Stimulated activated CD4-positive, alpha-beta T cell treated with anti-CD3 and anti-CD28 coated beads, Interleukin-1b, Interleukin-23, amount 100 ng/mL, for 48 hours (primary cell): ENCODE results near the gene MXD4.
A peak's percentile ranks its signal among the peaks of the same experiment; 100 is the strongest.
"Not testable (repeated sequence)": the region's sequence is repeated elsewhere in the genome, so short reads cannot be mapped to it uniquely, and the experiment has no call there.

Experiments used
- DNase-seq: peaks from one replicate; pipeline ENCODE4 v3.0.0-alpha.2; 2020

Gene MXD4

DNA sequence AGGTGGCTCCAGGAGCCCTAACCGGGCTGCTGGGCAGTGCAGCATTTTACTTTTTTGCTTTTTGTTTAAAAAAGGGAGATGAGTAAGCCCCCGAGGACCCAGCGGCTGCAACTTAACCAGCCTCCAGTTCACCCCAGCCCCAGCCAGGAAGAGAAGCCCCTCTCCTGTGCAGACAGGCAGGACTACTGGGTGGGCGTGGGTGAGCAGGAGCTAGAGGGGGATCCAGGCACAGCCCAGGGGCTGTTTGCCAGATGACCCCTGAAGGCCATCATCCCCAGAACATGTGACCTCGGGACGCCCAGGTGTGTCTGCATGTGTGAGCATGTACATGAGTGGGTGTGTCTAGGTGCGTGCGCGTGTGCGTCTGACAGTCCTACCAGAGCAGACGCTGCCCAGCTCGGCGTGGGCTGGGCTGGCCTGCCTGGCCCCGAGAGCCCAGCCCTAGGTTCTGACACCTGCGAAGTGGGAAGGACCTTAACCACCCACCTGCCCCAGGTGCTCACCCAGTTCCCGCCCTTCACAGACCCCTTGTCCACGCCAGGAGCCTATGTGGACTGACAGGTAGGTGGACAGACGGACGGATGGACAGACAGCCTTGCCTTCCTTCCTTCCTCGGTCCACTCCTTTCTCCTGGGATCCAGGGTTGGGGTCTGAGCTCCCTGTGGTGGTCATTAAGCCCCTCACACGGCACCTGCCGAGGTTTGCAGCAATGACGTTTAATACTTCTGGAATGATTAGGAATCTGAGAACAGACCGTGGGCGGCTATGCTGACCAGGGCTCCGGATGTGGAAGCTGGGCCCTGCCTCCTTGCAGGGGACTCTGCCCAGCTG, 12.2 kb downstream of the MXD4 start:
- DNase-seq: no peak

DNA sequence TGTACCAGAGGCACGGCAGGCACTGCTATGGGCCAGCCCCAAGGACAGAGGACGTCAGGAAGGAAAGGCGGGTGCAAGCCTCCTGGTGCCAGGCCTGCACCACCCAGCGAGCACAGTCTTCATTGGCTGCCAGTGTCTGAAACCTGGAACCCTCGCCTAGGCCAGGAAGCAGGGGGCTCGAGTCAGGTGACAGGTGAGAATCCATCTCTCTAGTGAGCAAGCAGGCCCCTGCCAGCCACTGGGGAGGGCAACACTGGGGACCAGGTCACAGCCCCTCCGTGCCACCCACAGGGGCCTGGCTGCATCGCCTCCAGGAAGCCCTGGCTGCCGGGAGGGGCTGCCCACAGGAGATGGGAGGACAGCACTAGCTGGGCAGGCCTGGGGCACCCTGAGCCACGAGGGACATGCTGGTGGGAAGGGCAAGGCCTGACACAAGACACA, 13.1 kb downstream of the MXD4 start:
- DNase-seq: no peak

DNA sequence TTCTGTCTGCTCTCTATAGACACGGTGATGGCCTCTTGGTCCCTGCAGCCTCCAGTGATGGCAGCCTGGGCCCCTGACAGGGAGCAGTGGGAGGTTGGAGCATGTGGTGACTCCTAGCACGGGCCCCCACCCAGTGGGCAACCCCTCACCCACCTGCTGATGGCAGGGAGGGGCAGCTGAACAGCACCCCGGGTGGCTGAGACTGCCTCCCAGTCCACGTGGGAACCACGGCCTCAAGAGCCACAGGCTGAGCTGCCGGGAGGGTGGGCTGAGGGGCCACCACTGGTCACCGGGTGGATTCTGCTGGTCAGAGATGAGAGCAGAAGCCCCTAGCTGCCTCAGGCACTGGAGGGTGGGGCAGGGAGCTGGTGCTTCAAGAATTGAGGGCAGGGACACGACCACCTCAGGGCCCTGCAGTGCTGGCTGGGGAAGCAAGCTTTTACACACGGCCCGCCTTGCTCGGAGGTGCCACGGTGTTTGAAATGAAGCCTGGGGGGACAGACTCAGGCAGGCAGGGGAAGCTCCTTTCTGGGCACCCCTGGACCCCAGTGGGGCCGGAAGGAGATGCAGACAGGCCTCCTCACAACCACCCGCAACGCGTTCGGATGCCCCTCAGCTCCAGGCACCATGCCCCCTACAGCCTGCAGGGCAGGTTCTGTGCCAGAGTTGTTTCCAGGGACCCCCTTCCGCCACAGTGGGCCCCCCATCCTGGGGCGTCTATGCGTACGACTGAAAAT, 13.7 kb downstream of the MXD4 start:
- peak; percentile 1 for DNase-seq

DNA sequence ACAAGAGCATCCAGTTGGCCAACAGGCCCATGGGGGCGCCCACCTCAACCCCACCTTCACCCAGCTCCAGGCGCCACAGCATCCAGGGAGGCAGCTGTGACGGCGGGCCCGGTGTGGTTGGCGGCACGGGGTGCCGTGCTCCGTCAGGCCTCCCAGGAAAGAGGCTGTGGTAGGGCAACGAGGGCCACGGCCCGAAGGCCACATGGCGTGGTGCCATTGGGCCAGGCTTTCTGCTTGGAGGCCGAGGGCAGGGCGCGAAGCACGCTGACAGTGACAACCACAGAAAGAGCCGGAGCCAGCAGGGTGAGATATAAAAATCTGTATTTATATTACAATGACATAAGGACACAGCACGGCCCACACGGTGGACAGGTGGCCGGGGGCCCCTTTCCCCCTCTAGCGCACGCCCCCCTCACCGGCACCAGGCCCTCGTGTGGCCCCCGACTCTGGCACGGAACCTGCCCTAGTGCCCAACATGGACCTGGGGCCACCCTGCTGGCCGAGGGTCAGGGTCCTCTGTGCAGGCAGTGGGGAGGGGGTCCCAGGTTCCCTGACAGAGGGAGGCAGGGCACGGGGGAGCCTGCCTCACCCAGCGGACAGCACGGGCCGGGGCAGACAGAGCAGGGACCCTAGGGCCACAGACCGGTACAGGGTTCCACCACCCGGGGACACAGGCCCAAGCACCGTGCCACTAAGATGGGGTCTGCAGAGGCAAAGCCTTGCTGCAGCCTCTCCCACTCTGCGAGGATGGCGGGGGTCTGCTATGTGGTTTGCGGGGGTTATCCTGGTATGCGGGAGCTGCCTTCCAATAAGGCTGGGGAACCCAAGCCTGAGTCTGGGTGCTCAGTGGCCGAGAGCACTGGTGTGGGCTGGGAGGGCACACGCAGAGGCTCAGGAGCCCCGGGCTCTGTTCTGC, 14.5 kb downstream of the MXD4 start:
- peak; percentile 1 for DNase-seq

DNA sequence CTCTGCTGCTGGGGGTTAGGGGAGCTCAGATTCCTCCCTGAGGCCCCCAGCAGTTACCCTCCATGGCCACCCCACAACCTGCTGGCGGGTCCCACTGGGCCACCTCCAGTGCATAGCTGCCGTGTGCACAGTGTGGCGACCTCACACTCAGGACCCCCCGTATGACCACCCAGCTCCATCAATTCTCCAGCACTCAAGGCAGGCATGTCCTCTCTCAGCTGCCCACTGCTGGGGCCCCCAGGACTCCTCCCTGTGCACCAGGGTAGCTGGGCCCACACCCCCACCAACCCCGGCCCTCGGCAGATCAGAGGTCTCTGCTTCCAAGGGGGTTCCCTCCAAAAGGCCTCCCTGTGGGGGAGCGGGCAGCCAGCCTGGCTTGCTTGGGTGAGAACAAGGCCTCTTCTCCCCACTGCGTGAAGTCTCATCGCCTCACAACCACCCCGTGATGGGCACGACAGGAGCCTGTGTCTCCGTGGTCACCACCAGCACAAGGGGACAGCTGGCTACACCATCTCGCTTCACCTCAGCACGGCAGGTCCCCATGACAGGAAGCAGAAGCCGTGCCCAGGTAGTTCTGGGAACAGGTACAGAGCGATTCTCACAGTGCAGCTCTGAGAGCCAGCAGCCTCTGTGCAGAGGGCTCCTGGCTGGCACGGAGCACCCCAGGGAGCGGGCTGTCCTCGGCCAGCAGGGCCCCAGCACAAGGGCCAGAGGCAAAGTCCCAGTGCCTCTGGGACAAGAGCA, 15.4 kb downstream of the MXD4 start:
- no peak for DNase-seq

DNA sequence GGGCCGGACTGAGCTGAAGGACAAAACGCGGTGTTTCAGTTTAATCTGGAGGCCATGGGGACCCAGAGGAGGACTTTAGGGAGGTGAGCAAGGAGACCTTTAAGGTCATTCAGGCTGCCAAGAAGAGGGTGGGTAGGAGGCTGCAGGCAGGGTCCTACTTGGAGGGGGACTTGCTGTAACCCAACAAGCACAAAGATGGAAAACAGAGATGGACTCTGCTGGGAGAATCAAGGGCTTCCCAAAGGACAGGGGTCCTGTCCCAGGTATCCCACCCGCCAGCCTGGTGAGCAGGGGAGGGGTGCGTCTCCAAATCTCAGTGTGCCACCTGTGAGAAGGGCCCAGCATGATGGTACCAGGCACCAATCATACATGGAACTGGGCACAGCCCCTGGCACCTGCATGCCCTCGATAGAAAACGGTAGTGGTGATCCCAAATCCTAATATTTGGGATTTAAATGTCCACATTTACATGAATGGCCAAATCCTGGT, 16.1 kb downstream of the MXD4 start:
- no peak for DNase-seq

DNA sequence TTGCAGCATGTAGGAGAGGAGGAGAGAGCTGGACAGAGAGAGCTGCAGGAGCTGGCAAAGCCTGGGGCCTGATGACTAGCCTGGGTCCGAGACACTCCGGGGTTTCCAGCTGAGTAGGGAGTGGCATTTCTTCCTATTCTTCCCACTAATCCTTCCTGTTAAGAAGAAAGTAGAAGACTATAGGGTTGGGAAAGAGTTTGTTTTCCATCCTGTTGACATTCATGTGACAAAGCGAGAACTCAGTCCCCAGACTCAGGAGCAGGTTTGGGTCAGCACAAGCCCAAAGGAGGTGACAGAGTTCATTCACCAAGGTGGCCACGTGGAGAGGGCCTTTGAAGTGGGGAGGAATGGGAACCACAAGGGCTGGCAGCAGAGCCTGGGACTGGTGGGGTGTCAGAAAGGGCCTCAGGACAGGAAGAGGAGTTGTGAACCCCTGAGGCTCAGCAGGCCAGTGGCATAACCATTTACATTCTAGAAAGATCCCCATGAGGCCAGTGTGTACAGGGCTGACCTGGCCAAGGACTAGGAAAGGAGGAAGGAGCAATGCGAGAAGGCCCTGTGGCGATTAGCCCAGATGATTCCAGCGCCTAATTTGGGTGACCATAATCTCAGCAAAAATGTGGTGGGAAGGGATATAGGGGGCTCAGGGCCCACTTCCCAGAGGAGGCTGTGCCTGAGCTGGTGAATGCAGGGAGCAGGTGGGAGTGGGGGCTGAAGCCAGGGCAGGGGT, 16.7 kb downstream of the MXD4 start:
- peak; percentile 5 for DNase-seq

DNA sequence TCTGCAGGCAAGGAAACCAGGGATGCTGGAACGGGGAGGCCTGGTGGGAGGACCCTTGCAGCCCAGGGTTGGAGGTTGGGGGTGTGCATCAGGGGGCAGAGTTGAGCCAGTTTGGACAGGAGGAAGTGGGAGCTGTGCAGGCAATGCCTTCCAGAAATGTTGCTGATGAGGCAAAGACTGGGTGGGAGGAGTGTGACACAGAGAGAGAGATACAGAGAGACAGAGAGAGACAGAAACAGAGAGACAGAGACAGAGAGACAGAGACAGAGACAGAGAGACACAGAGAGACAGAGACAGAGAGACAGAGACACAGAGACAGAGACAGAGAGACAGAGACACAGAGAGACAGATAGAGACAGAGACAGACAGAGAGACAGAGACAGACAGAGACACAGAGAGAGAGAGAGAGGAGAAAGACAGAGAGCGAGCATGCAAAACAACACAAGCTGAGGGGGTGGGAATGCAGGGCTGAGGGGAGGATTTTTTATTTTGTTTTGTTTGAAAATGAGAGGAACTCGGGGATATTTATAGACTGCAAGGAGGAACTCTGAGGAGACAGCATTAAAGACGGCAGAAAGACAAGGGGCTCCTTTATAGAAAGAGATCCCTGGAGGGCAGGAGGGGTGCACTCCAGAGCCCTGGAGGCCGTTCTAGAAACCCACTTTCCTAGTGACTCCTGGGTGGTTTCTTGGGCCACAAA, 18.1 kb downstream of the MXD4 start:
- DNase-seq: no peak

DNA sequence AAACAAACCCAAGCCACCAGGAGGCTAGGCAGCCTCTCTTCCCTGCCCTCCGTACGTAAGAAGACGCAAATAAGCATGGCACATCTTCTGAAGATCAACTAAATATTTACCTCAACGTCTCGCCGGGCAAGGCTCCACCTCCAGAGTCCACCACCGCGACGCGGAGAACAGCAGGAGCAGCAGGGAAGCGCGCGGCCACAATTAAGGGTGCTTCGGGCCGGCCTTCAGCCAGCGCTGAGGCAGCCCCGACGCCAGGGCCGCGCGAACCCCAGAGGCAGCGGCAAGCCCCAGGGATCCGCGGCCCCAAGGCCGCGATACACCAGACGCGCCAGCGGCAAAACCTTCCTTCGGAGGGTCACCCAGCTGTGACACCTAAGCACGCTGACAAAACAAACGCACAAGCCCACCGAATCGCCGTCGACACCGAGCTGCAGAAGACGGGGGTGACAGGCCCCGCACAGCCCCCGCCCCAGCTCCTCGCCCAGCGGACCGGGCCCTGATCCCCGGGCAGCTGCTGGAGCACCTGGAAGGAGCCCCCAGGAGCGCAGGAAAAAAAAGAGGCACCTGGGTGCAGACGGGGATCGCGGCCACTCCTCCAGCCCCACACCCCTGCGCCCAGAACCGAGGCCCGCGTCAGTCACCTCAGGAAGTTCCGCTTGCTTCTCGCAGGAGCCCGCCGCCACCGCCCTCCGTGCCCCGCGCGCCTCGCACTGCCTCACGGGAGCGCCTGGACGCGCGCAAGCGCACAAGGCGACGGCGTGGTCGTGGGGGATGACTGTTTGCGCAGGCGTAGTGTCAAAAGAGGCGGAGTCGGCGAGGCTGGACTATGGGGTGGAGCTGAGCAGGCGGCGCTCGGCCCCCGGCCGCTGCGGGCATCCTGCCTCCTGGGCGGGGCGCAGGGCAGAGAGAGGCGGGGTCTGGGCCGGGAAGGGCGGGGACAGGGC, 20.2 kb downstream of the MXD4 start, which contains the start of the genes HAUS3 and POLN:
TSS of gene HAUS3 (minus strand) at position 712 of the 944 bp plus-strand sequence. CDS start 1,175 bp downstream, outside the sequence.
TSS of gene POLN (minus strand) at position 712 of the 944 bp plus-strand sequence. CDS start 12,890 bp downstream, outside the sequence.
- DNase-seq: peak; percentile 99

DNA sequence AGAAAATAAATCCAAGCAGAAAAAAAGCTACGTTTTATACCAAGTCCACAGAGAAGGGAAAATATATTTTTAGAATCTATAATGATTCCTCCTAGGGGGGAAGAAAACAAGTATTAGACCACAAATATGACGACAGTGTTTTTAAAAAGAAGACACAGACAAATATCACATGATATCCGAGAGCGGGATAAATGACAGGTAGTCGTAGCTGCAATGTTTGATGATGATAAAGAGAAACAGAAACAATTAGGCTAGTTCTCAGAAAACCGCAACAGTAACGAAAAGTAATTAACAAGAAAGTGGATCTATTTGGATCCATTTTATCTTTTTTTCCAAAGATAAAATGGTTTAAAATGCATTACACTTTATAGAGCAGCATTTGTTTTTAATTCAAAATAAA, 20.9 kb downstream of the MXD4 start:
- no peak for DNase-seq

DNA sequence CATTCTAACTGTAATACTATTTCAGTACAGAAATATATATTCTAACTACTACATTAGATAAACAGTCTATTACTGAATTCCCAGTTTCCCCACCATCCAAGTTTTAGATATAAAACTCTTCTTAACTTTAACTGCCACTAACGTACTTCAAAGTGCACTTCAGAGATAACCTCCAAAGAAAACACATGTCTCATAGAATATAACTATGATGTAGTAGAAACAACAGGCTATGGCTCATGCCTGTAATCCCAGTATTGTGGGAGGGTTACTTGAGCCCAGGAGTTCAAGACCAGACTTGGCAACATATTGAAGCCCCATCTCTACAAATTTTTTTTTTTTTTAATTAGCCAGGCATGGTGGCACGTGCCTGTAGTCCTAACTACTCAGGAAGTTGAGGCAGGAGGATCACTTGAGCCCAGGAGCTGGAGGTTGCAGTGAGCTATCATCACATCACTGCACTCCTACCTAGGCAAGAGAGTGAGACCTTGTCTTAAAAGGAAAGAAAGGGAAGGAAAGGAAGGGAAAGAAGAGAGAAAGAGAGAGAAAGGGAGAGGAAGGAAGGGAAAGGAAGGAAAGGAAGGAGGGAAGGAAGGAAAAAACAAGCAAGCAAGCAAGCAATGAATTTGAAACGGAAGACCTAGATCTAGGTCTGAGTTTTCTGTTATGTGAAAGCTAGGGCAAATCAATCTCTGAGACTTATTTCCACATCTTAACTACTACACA, 24.8 kb downstream of the MXD4 start:
- no peak for DNase-seq

DNA sequence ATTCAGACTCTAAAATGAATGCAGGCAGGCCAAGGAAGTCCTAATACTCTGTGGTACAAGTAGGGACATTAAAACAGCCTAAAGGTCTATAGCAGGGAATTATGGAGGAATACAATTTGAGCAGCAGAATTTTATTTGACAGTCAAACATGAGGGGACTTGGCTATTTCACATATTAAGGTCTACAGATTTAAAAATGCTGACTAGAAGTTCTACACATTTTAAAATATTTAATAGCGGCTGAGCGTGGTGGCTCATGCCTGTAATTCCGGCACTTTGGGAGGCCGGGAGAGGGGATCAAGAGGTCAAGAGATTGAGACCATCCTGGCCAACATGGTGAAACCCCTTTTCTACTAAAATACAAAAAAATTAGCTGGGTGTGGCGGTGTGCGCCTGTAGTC, 30.8 kb downstream of the MXD4 start:
- DNase-seq: no peak

DNA sequence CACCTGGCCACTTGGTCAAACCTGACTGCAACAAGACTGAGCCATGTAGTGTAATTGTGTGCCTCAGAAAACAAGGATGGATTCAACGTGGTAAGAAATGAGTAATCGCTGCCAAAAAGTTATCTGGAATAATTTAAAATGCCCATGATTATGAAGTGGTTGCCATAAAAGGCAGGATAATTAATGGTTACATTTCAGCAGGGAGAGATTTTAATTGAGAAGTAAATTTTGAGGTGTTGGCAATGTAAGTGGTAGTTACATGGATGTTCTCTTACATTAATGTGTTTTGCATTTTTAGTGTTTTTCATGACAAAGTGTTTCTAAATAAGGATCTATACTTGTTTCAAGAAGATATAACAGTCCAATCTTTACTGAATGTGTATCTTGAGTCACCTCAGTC, 35.6 kb downstream of the MXD4 start:
- no peak for DNase-seq

DNA sequence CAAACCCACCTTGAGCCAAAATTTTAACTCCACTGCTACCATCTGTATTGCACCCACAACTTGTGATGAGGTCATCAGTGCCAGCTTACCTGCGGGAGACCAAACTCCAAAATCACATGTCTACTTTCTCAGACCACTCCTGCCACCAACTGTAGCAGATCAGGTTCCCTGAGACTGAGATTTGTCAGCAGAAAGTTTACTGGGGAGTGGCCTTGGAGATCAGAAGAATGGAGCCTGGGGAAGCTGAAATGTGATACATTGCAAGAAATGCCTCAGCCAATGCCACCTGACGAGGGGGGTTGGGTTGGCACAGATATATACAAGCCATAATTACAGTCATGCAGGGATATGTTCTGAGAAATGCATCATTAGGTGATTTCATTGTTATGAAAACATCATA, 39.1 kb downstream of the MXD4 start:
- DNase-seq: no peak

DNA sequence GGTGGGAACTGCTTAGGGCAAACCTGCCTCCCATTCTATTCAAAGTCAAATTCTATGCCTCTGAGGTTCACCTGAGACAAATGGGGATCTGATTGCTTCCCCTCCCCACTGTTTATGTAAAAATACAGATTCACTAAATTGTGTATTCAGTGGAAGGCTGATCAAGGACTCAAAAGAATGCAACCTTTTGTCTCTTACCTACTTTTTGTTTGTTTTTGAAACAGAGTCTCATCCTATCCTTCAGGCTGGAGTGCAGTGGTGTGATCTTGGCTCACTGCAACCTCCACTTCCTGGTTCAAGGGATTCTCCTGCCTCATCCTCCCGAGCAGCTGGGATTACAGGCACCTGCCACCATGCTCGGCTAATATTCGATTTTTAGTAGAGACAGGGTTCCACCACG, 40.5 kb downstream of the MXD4 start:
- not testable (repeated sequence) for DNase-seq

DNA sequence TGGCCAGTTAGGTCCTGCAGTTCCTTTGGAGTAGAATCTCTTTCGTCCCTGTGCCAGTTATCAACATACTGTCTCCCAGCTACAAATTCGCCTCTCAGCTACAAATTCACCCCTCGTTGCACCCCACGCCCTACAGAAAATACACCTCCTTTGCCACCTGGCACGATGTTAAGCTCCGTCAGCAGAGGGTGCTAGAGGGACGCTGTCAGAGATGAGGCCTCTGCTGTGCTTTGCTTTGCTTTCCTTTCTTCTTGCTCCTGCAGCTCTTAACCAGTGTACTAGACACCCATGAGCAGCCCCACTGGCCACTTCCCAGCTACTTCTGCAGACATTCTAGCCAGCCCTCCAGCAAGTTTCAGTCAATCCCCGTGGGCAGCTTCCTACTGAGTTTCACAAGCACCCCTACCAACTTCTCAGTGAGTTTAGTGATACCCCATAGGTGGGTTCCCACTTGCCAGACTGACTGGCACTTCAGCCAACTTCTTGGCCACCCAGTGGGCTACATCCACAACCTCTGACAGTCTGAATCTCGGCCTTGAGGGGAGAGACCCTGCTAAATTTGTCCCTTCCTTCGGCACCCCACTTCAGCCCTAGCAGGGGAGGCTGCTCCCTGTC, 41.8 kb downstream of the MXD4 start:
- peak; percentile 73 for DNase-seq

DNA sequence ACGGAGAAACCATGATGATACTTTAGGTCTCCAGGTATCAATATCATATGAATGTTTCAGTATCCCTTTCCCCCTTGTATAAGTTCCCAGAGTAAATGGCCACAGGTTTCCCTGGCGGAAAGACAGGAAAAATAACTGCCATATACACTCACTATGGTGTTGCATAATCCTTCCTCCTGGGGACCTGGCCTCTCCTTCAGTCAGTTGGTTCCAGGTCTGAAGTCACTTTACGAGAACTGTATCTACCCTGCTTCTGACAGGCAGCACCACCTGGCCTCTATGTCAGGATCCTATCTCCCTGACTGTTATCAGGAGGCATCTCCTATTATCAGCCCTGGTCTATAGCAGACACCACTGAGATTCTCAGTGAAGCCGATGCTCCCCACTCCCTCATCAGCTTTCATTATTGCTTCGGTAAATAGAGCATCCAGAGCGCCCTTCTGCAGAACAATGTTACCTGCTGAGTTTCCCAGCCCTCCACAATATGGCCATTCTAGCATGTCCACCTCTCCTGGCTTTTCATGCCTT, 42.6 kb downstream of the MXD4 start:
- no peak for DNase-seq

DNA sequence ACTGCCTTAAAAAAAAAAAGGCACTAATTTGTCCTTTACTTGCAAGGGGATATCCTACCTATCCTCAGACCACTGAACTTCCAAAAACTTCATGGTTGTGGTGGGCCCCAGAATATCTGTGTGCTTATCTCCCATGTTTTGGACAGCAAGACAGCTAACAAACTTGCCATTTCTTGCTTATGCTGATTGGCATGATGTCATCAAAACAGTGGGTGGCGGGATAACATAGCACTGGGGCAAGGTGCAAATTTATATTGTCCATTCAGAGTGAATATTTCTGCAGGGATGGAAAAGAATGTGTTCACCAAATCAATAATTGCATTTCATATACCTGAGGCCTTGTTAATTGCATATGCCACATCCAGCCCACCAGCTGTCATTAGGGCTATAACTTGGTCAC, 43.5 kb downstream of the MXD4 start:
- no peak for DNase-seq
